OCI-LY1 (cell line): Measurements from ENCODE around the gene DEFB113.

ENCODE experiments used
- H2AFZ ChIP-seq: fragments of 200-600 bp; sonication (generic), shearing (Covaris generic); 2 replicates; pipeline ENCODE4 v1.6.0; 2014; ENCODE audit warnings: antibody characterized with exemption, mild to moderate bottlenecking, low read length
- H3F3A ChIP-seq: fragments of 200-600 bp; sonication (generic), shearing (Covaris generic); 2 replicates; pipeline ENCODE4 v1.6.0; 2014; ENCODE audit warnings: mild to moderate bottlenecking, antibody characterized with exemption, low read length, moderate library complexity; ENCODE audit not compliant: insufficient read depth
- H3K27ac ChIP-seq: fragments of 200-600 bp; sonication (generic); 2 replicates; pipeline ENCODE4 v1.5.1; 2014; ENCODE audit warnings: low read length, mixed run types, mild to moderate bottlenecking, low read depth; ENCODE audit not compliant: poor library complexity, severe bottlenecking
- H3K27me3 ChIP-seq: fragments of 200-600 bp; sonication (generic); 2 replicates; pipeline ENCODE4 v1.6.0; 2014; ENCODE audit warnings: antibody characterized with exemption, mild to moderate bottlenecking, low read length, moderate library complexity; ENCODE audit not compliant: insufficient read depth
- H3K36me3 ChIP-seq: fragments of 200-600 bp; sonication (generic); 2 replicates; pipeline ENCODE4 v1.6.1; 2014; ENCODE audit warnings: mild to moderate bottlenecking, antibody characterized with exemption, low read length, moderate library complexity, mixed read lengths; ENCODE audit not compliant: insufficient read depth
- H3K4me1 ChIP-seq: fragments of 200-600 bp; sonication (generic); 2 replicates; pipeline ENCODE4 v1.5.1; 2014; ENCODE audit warnings: mild to moderate bottlenecking, low read length, moderate library complexity; ENCODE audit not compliant: insufficient read depth, severe bottlenecking
- H3K4me2 ChIP-seq: fragments of 200-600 bp; sonication (generic), shearing (Covaris generic); 2 replicates; pipeline ENCODE4 v1.6.1; 2014; ENCODE audit warnings: low read length
- H3K4me3 ChIP-seq: fragments of 200-600 bp; sonication (generic); 2 replicates; pipeline ENCODE4 v1.5.1; 2014; ENCODE audit warnings: low read length, low read depth, mild to moderate bottlenecking, mixed read lengths; ENCODE audit not compliant: poor library complexity, severe bottlenecking
- H3K79me2 ChIP-seq: fragments of 200-600 bp; shearing (Covaris generic); 2 replicates; pipeline ENCODE4 v1.6.1; 2016; ENCODE audit warnings: mixed run types, low read length, mixed read lengths; ENCODE audit not compliant: insufficient read depth
- H3K9ac ChIP-seq: fragments of 200-600 bp; sonication (generic), shearing (Covaris generic); 2 replicates; pipeline ENCODE4 v1.6.1; 2014; ENCODE audit warnings: mild to moderate bottlenecking, low read length, mixed read lengths
- H3K9me2 ChIP-seq: fragments of 200-600 bp; sonication (generic), shearing (Covaris generic); 2 replicates; pipeline ENCODE4 v1.6.1; 2014; ENCODE audit warnings: low read depth, mild to moderate bottlenecking, low read length, mixed read lengths
- H3K9me3 ChIP-seq: fragments of 200-600 bp; shearing (Covaris generic); 2 replicates; pipeline ENCODE4 v1.6.1; 2014; ENCODE audit warnings: low read length, mixed read lengths
- H4K20me1 ChIP-seq: fragments of 200-600 bp; sonication (generic), shearing (Covaris generic); 2 replicates; pipeline ENCODE4 v1.6.0; 2016; ENCODE audit warnings: mild to moderate bottlenecking, low read length; ENCODE audit not compliant: insufficient read depth
- CTCF ChIP-seq: fragments of 200-600 bp; sonication (generic), shearing (Covaris generic); IDR thresholded peaks from 2 replicates; pipeline ENCODE4 v1.5.1; 2017; ENCODE audit warnings: mild to moderate bottlenecking, antibody characterized with exemption, low read length, moderate library complexity, mixed read lengths
- EZH2 ChIP-seq: fragments of 200-600 bp; sonication (generic), shearing (Covaris generic); IDR thresholded peaks from 2 replicates; pipeline ENCODE4 v1.8.0; 2017; ENCODE audit warnings: borderline replicate concordance, mixed run types, mild to moderate bottlenecking, antibody characterized with exemption, low read length, moderate library complexity, mixed read lengths

The DEFB113 gene

GRCh38 chr6:49978332-49979226 lies 9.2 kb upstream of the DEFB113 start:
- no peak for TF ChIP-seq CTCF
- no peak for TF ChIP-seq EZH2
- Histone ChIP-seq H3K9ac (no peak overlapping the region), H3K36me3 (no peaks in the 10 kb centered on the region), H3K4me2 (no peak overlapping the region; the same call in 1 of the 2 replicates), H3K27me3 (no peaks in the 10 kb centered on the region), H3K4me1 (no peaks in the 10 kb centered on the region), H4K20me1 (no peaks in the 10 kb centered on the region), H3K27ac (no peak overlapping the region), H3K4me3 (no peak overlapping the region), H3F3A (no peaks in the 10 kb centered on the region), H3K79me2 (no peaks in the 10 kb centered on the region), H3K9me2 (no peaks in the 10 kb centered on the region), H2AFZ (no peak overlapping the region), H3K9me3 (no peaks in the 10 kb centered on the region)

GRCh38 chr6:49966823-49967222 lies 2.6 kb downstream of the DEFB113 start:
- Histone ChIP-seq H3K9me2 (no peaks in the 10 kb centered on the region), H3K9me3 (no peaks in the 10 kb centered on the region), H2AFZ (no peak overlapping the region), H3K4me3 (no peak overlapping the region), H3K79me2 (no peaks in the 10 kb centered on the region), H4K20me1 (no peaks in the 10 kb centered on the region), H3K27me3 (no peaks in the 10 kb centered on the region), H3K27ac (no peak overlapping the region), H3K4me2 (no peak overlapping the region), H3K36me3 (no peaks in the 10 kb centered on the region), H3K9ac (no peak overlapping the region), H3K4me1 (no peaks in the 10 kb centered on the region), H3F3A (no peaks in the 10 kb centered on the region)
- no peak for TF ChIP-seq CTCF
- TF ChIP-seq EZH2 = no peak

DNA sequence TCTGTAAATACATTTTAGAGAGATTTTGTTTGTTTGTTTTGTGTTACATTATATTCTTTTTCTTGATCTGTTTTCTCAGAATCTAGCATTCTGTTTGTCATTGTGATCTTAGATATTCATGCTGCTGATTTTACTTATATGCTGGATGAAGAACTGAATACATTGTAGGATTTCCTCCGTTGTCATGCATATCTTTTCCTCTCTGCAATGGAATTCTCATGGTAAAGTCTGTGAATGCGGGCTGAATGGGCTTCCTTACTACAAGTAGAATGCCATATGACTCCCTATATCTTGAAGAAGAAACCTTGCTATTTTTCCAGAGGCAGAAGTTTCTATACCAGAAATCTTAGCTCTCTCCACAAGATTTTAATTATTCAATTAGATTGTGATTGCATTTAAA lies 3.1 kb downstream of the DEFB113 start:
- no peaks in the 10 kb centered on the region for H3K36me3 ChIP-seq
- no peak overlapping the region for H3K4me2 ChIP-seq
- no peak overlapping the region for H2AFZ ChIP-seq
- H3K4me3 ChIP-seq = no peak overlapping the region
- no peak overlapping the region for H3K9ac ChIP-seq
- no peaks in the 10 kb centered on the region for H4K20me1 ChIP-seq
- no peaks in the 10 kb centered on the region for H3K27me3 ChIP-seq
- H3K27ac ChIP-seq = no peak overlapping the region
- no peaks in the 10 kb centered on the region for H3K79me2 ChIP-seq
- H3K9me3 ChIP-seq = no peaks in the 10 kb centered on the region
- no peaks in the 10 kb centered on the region for H3F3A ChIP-seq
- no peaks in the 10 kb centered on the region for H3K4me1 ChIP-seq
- TF ChIP-seq EZH2 (no peak), CTCF (no peak)
- H3K9me2 ChIP-seq = no peaks in the 10 kb centered on the region
